Measurements from ENCODE around the gene MEX3A. TPM values are rescaled to one million over a fixed set of nuclear protein-coding genes. Genes with fewer than 3 reads are reported as not detected.

Gene MEX3A
- polyA plus RNA-seq, 1 donor (not counting 4 experiments of a cell fraction or from before 2014, with no cell fraction given): 1.1 TPM

- H3K36me3 ChIP-seq (ENCODE audit: control insufficient read depth in 2 of 2, extremely low read depth in 1 of 2, insufficient read depth in 2 of 2, low read length in 2 of 2): no peaks in the 10 kb centered on the region
- H3K4me2 ChIP-seq (ENCODE audit: control insufficient read depth, extremely low read depth, insufficient read depth, low read depth, low read length): peak overlapping the region; percentile 81
- H3K27ac ChIP-seq (ENCODE audit: control insufficient read depth, insufficient read depth, low read length): peak overlapping the region; percentile 93
- H4K20me1 ChIP-seq (ENCODE audit: control insufficient read depth, extremely low read depth, insufficient read depth, low read length): no peaks in the 10 kb centered on the region
- H3K4me1 ChIP-seq (ENCODE audit: control insufficient read depth, extremely low read depth, insufficient read depth, low read length): peaks cover 70% of the 10 kb centered on the region
- H3K27me3 ChIP-seq (ENCODE audit: control insufficient read depth, extremely low read depth, insufficient read depth, low read length): no peaks in the 10 kb centered on the region
- FAIRE-seq (peak; percentile 17), DNase-seq (ENCODE audit: low read depth, low spot score) (no peak)
- peak overlapping the region; percentile 81 for H3K9ac ChIP-seq (ENCODE audit: control insufficient read depth, extremely low read depth, insufficient read depth, low read length)
- H2AFZ ChIP-seq (ENCODE audit: control insufficient read depth, low read length): no peak overlapping the region
- peaks cover 2% of the 10 kb centered on the region for H3K9me1 ChIP-seq (ENCODE audit: control insufficient read depth, extremely low read depth, insufficient read depth, low read length)
- H3K4me3 ChIP-seq (ENCODE audit: control insufficient read depth in 2 of 3, extremely low read depth in 1 of 3, insufficient read depth in 2 of 3, low read depth in 1 of 3, low read length in 3 of 3): peak overlapping the region; percentile 2 to 41 (median 20)
- dilution Hi-C loops (cut with MboI; ENCODE audit: extremely low pct_ligation_motif_present, low sequenced_read_pairs): no loop called here
- TF ChIP-seq EZH2 (IDR thresholded peaks at IDR 0.05; ENCODE audit: low read length) (no peak), CTCF (optimal IDR thresholded peaks at IDR 0.05 in 1 of 3, IDR thresholded peaks at IDR 0.05 in 1 of 3, conservative IDR thresholded peaks at IDR 0.05 in 1 of 3; ENCODE audit: extremely low read depth in 1 of 3, insufficient read depth in 2 of 3, low read length in 3 of 3) (no peak)
- H3K79me2 ChIP-seq (ENCODE audit: control insufficient read depth, insufficient read depth, low read length): peaks cover 2% of the 10 kb centered on the region
- no peaks in the 10 kb centered on the region for H3K9me3 ChIP-seq (ENCODE audit: control insufficient read depth, low read depth, low read length)
Observed at GRCh38 chr1:156103521-156103947, 21.3 kb upstream of the MEX3A start.

- FAIRE-seq (no peak), DNase-seq (ENCODE audit: low read depth, low spot score) (no peak)
- Histone ChIP-seq H3K9me1 (ENCODE audit: control insufficient read depth, extremely low read depth, insufficient read depth, low read length) (peaks cover 2% of the 10 kb centered on the region), H3K79me2 (ENCODE audit: control insufficient read depth, insufficient read depth, low read length) (peaks cover 2% of the 10 kb centered on the region), H3K4me1 (ENCODE audit: control insufficient read depth, extremely low read depth, insufficient read depth, low read length) (peaks cover 70% of the 10 kb centered on the region), H2AFZ (ENCODE audit: control insufficient read depth, low read length) (no peak overlapping the region), H3K9me3 (ENCODE audit: control insufficient read depth, low read depth, low read length) (no peaks in the 10 kb centered on the region), H3K9ac (ENCODE audit: control insufficient read depth, extremely low read depth, insufficient read depth, low read length) (peak overlapping the region; percentile 81), H3K36me3 (ENCODE audit: control insufficient read depth in 2 of 2, extremely low read depth in 1 of 2, insufficient read depth in 2 of 2, low read length in 2 of 2) (no peaks in the 10 kb centered on the region), H3K27ac (ENCODE audit: control insufficient read depth, insufficient read depth, low read length) (peak overlapping the region; percentile 93), H3K4me3 (ENCODE audit: control insufficient read depth in 2 of 3, extremely low read depth in 1 of 3, insufficient read depth in 2 of 3, low read depth in 1 of 3, low read length in 3 of 3) (no peak overlapping the region), H4K20me1 (ENCODE audit: control insufficient read depth, extremely low read depth, insufficient read depth, low read length) (no peaks in the 10 kb centered on the region), H3K4me2 (ENCODE audit: control insufficient read depth, extremely low read depth, insufficient read depth, low read depth, low read length) (peak overlapping the region; percentile 81), H3K27me3 (ENCODE audit: control insufficient read depth, extremely low read depth, insufficient read depth, low read length) (no peaks in the 10 kb centered on the region)
- dilution Hi-C loops (cut with MboI; ENCODE audit: extremely low pct_ligation_motif_present, low sequenced_read_pairs): no loop called here
- TF ChIP-seq CTCF (optimal IDR thresholded peaks at IDR 0.05 in 1 of 3, IDR thresholded peaks at IDR 0.05 in 1 of 3, conservative IDR thresholded peaks at IDR 0.05 in 1 of 3; ENCODE audit: extremely low read depth in 1 of 3, insufficient read depth in 2 of 3, low read length in 3 of 3) (no peak), EZH2 (IDR thresholded peaks at IDR 0.05; ENCODE audit: low read length) (no peak)
Observed at GRCh38 chr1:156102633-156103511, 20.6 kb upstream of the MEX3A start.

All from keratinocyte (primary cell).